GM19328 (cell line): ENCODE measurements around the gene KIT.

Experiments
- ATAC-seq: cut with Tn5 transposase; IDR thresholded peaks from one replicate; pipeline ENCODE4 v1.9.1; 2021; ENCODE audit warnings: mild to moderate bottlenecking, moderate library complexity; ENCODE audit not compliant: unreplicated experiment

Gene KIT

GRCh38 chr4:54695788-54696187 is 38.0 kb downstream of the KIT start:
- ATAC-seq: no peak

DNA sequence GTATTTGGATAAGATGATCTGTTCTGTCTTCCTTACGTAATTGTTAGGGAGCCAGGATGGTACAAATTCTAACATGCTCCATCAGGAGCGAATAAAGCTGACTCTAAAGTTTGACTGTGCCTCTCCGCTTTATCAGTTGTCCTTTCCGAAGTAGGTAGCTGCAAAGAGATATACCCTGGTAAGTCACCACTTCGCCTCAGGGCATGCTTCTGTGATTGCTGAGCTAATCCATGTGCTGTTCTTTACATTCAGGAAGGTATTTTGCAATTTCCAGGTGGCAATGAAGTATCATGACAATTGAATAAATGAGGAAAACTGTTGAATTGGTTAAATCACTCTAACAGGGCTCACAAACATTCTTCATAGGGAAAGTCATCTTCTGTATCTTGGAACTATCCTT is 38.9 kb downstream of the KIT start:
- no peak for ATAC-seq

- ATAC-seq: no peak
Measured at GRCh38 chr4:54700986-54701385, 43.2 kb downstream of the KIT start.

GRCh38 chr4:54703182-54703581 is 45.4 kb downstream of the KIT start:
- no peak for ATAC-seq

- no peak for ATAC-seq
Measured at GRCh38 chr4:54707406-54707805, 49.6 kb downstream of the KIT start.

DNA sequence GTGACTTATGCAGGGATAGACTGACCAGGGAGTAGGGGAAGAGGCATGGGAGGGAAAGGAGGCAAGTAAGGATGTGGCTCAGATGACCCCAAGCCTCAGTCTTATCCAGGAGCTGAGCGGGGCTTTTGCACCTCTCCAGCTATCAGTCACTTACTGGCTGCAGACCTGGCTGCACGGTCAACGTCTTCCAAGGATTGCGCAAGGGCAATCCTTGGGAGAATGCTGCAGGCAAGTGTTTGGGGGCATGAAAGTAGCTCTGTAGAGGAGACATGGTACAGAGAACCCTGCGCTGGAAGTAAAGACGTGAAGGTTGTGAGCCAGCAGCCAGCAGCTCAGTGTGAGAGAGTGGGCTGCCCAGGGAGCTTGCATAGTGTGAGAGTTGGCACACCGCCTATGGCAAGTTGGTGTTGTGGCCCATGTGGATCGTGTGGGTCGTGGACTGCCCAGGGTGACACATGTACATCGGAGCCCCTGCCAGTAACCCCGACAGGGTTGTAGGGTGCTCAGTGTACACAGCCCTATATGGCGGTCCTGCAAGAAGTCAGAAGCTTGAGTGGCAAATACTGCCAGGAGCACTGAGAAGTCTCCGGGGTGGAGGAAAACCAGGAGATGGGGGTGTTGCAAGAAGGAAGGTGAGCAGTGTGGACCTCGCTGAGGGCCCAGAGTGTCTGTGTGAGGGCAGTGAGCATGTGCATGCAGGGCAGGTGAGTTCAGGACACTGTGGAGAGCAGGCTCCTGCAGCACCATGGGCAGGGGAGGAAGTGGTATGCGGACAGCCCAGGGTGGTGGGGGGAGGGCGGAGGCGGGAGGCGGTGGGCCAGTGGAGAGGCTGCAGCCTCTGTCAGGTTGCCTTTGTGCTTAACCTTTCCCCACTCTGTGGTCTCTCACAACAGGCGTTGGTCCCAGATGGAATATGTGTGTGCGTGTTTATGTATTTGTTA is 50.9 kb downstream of the KIT start:
- ATAC-seq: no peak

- ATAC-seq: no peak
Measured at GRCh38 chr4:54709400-54709799, 51.6 kb downstream of the KIT start.

GRCh38 chr4:54712206-54712605 is 54.4 kb downstream of the KIT start:
- no peak for ATAC-seq

GRCh38 chr4:54714631-54715030 is 56.9 kb downstream of the KIT start:
- ATAC-seq: no peak

DNA sequence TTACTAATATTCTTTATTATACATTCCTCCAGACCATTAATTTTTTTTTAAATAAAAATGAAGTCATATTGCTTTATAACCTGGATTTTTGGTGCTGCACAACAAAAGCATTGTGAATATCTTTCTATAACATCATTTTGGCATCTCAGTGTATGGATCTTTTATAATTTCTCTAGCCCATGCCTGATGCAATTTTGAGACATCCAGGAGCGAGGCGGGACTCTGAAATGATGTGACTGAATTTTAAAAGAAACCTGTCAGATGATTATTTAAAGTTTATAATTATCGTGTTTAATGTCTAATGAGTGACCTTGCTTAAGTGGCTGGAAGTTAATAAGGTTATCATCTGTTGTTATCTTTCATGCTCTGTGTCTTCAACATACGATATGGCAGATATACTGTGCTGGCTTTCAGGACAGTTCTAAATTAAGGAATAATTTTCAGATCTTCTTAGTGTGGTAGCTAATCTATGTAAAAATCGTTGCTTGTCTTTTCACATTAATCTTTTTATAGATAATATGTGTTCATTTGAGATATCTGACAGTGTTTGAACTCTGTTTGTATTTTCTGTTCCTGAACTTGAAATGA is 58.8 kb downstream of the KIT start:
- no peak for ATAC-seq

- ATAC-seq: no peak
Measured at GRCh38 chr4:54717694-54718093, 59.9 kb downstream of the KIT start.

- ATAC-seq: no peak
Measured at GRCh38 chr4:54719378-54719777, 61.6 kb downstream of the KIT start.

GRCh38 chr4:54723220-54723619 is 65.5 kb downstream of the KIT start:
- no peak for ATAC-seq

- no peak for ATAC-seq
Measured at GRCh38 chr4:54723820-54724219, 66.1 kb downstream of the KIT start.

- peak; percentile 43 for ATAC-seq
Measured at GRCh38 chr4:54726907-54727306, 69.2 kb downstream of the KIT start.

DNA sequence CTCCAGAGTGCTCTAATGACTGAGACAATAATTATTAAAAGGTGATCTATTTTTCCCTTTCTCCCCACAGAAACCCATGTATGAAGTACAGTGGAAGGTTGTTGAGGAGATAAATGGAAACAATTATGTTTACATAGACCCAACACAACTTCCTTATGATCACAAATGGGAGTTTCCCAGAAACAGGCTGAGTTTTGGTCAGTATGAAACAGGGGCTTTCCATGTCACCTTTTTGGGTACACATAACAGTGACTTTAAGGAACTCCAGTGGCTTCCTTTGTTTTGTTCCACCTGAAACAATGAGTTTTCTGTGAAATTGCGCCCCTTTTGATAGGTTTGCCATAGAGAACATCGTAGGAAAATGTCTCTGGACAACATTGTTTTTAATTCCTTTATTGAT is 69.6 kb downstream of the KIT start:
- ATAC-seq: no peak

DNA sequence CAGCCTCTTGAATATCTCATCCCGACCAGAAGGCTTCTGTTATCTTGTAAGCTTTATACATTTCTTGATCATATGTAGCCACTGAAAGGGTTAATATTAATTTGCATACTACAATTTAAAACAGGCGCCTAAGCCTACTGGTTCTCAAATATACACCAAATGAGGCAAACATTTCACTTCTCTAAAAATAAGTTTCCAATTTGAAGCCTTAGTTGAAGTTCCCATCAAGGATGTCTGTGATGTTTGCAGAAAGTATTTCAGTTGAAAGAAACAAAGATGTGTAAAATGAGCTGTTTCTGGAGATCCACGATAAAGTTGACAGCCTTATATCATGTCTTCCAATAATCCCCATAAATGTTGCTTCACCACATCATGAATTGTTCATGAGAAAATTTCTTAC is 70.6 kb downstream of the KIT start:
- no peak for ATAC-seq

GRCh38 chr4:54729256-54729655 is 71.5 kb downstream of the KIT start:
- no peak for ATAC-seq

- no peak for ATAC-seq
Measured at GRCh38 chr4:54730581-54730980, 72.8 kb downstream of the KIT start.

DNA sequence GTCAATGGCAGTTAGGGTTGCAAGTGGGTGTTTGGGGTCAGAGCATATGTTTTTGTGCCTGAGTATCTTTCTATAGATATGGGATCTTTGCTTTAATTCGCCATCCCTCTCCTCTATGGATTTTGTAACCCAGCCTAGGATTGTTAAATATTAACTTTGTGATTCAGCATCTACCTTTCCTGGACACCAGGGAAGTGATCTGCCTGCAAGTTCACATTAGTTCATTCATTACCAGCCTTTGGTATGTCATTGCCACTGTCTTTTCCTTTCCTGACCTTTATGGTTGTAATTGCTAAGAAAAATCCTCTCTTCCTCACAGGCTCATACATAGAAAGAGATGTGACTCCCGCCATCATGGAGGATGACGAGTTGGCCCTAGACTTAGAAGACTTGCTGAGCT is 73.8 kb downstream of the KIT start:
- ATAC-seq: no peak

DNA sequence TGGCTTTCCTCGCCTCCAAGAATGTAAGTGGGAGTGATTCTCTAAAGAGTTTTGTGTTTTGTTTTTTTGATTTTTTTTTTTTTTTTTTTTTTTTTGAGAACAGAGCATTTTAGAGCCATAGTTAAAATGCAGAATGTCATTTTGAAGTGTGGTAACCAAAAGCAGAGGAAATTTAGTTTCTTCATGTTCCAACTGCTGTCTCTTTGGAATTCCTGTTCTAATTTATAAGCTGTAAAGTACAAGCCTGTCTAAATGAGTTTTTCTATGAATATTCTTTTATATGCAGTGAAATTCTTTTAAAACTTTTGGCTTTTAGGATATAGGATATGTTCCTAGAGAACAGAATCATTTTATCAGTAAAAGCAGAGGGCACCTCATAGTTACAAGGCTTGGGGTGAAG is 74.2 kb downstream of the KIT start:
- ATAC-seq: no peak

- no peak for ATAC-seq
Measured at GRCh38 chr4:54737421-54737820, 79.7 kb downstream of the KIT start.
